ENCODE results near the gene LCE2B.
"Not testable (repeated sequence)": the region's sequence is repeated elsewhere in the genome, so short reads cannot be mapped to it uniquely, and the experiment has no call there.

Gene LCE2B, protein sequence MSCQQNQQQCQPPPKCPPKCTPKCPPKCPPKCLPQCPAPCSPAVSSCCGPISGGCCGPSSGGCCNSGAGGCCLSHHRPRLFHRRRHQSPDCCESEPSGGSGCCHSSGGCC

DNA sequence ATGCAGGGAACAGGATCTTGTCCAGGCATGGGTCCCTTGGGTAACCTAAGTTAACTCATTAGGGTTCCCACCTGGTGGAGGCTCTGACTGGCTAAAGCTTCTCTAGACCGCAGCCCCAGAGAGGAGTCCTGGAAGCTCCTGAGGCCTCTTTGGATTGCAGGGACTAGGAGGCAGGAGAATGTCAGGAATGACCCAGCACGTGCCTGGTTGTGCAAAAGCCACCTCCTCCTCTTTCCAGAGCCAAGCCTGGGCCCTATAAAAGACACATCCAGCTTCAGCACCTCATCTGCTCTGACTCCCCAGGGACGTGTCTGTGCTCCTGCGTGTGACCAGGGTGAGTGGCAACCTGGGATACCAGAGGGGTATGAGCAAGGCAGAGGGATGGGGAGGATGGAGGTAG is at the start of gene LCE2B:
Gene LCE2B, plus strand, starts transcription at position 301 of the 400 bp plus-strand sequence. CDS start 721 bp downstream, outside the sequence.
- DNase-seq (ENCODE audit: low read depth, low spot score); H3K4me3 ChIP-seq (ENCODE audit: low read depth, low read length); in situ Hi-C loops (cut with HindIII; ENCODE audit: low sequenced_read_pairs): not testable (repeated sequence)

DNA sequence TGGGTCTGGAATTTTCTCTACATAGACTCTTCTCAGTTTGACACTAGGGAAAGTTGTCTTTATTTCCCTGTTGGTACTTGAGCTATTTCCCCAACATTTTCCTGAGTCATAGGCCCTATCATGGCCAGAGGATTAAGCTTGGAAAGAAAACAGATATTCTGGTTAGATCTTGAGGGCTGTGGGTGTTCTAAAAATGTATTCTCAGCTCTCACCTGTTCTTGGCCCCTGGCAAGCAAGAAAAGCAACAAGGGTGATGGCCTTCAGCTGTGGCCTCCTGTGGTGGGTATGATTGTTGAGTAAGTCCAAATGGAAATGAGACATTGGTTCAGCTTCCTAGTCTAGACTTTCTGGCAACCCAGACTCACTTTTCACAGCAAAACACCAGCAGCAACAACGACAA is 45.6 kb upstream of the LCE2B start:
- TF ChIP-seq, protein P1, sequence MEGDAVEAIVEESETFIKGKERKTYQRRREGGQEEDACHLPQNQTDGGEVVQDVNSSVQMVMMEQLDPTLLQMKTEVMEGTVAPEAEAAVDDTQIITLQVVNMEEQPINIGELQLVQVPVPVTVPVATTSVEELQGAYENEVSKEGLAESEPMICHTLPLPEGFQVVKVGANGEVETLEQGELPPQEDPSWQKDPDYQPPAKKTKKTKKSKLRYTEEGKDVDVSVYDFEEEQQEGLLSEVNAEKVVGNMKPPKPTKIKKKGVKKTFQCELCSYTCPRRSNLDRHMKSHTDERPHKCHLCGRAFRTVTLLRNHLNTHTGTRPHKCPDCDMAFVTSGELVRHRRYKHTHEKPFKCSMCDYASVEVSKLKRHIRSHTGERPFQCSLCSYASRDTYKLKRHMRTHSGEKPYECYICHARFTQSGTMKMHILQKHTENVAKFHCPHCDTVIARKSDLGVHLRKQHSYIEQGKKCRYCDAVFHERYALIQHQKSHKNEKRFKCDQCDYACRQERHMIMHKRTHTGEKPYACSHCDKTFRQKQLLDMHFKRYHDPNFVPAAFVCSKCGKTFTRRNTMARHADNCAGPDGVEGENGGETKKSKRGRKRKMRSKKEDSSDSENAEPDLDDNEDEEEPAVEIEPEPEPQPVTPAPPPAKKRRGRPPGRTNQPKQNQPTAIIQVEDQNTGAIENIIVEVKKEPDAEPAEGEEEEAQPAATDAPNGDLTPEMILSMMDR (IDR thresholded peaks at IDR 0.05; ENCODE audit: low read depth, low read length), result no peak
- DNase-seq (ENCODE audit: low read depth, low spot score), result no peak
- in situ Hi-C loops (cut with HindIII; ENCODE audit: low sequenced_read_pairs), result no loop called here
- H3K4me3 ChIP-seq (ENCODE audit: low read depth, low read length), result no peak overlapping the region

DNA sequence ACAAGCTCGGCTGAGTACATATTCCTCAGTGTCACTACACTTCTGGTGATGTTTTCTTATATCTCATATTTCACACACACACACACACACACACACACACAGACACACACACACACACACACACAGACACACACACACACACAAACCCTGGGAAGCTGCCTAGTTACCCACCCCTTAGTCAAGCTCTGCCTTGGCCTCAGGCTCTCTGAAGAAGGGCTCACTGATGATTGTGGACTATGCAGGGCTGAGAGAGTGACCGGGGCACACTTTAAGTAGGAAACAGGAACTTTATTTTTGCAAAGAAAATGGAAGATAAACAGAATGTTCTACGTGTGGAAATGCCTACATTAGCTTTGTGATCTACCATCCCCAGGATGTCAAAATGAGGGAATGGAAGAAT is 42.0 kb upstream of the LCE2B start:
- H3K4me3 ChIP-seq (ENCODE audit: low read depth, low read length), result no peak overlapping the region
- TF ChIP-seq, protein P1 (IDR thresholded peaks at IDR 0.05; ENCODE audit: low read depth, low read length), result no peak
- in situ Hi-C loops (cut with HindIII; ENCODE audit: low sequenced_read_pairs), result no loop called here
- no peak for DNase-seq (ENCODE audit: low read depth, low spot score)

DNA sequence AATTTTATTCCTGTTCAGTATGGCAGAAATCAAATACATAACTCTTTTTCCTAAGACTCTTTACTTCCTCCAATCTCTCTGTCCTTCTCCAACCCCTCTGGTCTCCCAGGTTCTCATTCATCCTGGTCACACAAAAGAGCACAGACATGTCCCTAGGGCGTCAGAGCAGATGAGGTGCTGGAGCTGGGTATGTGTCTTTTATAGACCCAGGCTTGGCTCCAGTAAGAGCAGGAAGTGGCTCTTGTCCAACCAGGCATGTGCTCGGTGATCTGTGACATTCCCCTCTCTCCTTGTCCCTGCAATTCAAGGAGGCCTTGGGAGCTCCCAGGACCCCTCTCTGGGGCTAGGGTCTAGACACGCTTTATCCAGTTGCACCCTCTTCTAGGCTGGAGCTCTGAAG is 40.8 kb upstream of the LCE2B start:
- DNase-seq (ENCODE audit: low read depth, low spot score), result no peak
- in situ Hi-C loops (cut with HindIII; ENCODE audit: low sequenced_read_pairs), result no loop called here
- TF ChIP-seq, protein P1 (IDR thresholded peaks at IDR 0.05; ENCODE audit: low read depth, low read length), result no peak
- H3K4me3 ChIP-seq (ENCODE audit: low read depth, low read length), result no peak overlapping the region

DNA sequence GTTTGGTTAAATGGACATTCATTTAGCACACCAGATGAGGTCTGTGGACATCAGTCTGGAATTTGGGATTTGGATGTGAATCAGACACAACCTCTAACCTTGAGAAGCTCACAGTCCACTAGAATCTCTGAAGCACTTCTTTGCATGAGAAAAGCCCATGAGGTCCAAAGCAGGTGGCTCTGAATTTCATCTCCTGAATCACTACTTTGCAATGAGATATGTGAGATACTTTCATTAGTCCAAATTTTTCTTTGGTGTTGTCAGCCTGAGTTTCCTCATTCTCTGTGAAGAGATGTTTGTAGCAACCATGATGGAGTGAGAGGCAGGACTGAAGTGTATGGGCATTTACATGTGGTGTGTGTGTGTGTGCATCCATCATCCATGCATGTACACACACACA is 39.3 kb upstream of the LCE2B start:
- H3K4me3 ChIP-seq (ENCODE audit: low read depth, low read length), result no peak overlapping the region
- DNase-seq (ENCODE audit: low read depth, low spot score), result no peak
- TF ChIP-seq, protein P1 (IDR thresholded peaks at IDR 0.05; ENCODE audit: low read depth, low read length), result no peak
- in situ Hi-C loops (cut with HindIII; ENCODE audit: low sequenced_read_pairs), result no loop called here

DNA sequence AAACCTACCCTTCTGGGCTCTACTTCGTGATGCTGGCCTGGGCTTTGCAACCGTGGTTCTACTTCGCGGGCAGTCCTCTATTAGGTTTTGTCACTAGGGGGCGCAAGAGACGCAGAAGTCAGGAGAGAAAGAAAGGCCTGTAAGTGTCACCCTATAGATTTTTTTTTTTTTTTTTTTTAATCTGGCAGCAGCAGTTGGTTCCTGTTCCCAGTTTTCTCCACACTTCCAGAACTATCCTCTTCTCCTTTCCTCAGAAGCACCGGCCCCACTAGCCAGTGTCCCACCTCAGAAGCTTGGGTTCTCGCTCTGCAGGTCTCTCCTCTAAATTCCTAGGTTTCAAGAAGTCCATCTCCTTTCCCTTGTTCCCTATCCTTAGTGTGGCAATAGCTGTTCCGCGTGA is 31.8 kb upstream of the LCE2B start:
- DNase-seq (ENCODE audit: low read depth, low spot score), result peak; percentile 18
- in situ Hi-C loops (cut with HindIII; ENCODE audit: low sequenced_read_pairs), result no loop called here
- TF ChIP-seq, protein P1 (IDR thresholded peaks at IDR 0.05; ENCODE audit: low read depth, low read length), result peak; percentile 79
- H3K4me3 ChIP-seq (ENCODE audit: low read depth, low read length), result no peak overlapping the region

DNA sequence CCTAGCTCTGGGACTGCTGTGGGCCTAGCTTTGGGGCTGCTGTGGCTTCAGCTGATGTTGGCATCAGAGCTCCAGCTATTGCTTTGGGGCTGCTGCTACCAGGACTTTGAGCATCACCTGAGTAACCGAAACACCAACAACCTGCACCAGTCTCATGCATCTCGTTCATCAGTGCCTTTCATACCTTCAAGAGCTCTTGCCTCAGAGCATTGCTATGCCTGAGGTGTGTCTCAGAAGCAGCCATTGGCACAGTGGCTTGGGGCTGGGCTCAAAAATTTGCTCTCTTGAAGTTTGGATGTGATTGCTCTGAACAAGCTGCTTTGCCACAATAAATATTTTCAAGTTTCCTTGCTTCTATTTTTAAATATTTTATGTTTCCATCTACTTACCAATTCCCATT is 29.5 kb upstream of the LCE2B start:
- no peak for DNase-seq (ENCODE audit: low read depth, low spot score)
- no peak overlapping the region for H3K4me3 ChIP-seq (ENCODE audit: low read depth, low read length)
- in situ Hi-C loops (cut with HindIII; ENCODE audit: low sequenced_read_pairs), result no loop called here
- TF ChIP-seq, protein P1 (IDR thresholded peaks at IDR 0.05; ENCODE audit: low read depth, low read length), result no peak
